Measurements from ENCODE around the gene PNKD.

DNA sequence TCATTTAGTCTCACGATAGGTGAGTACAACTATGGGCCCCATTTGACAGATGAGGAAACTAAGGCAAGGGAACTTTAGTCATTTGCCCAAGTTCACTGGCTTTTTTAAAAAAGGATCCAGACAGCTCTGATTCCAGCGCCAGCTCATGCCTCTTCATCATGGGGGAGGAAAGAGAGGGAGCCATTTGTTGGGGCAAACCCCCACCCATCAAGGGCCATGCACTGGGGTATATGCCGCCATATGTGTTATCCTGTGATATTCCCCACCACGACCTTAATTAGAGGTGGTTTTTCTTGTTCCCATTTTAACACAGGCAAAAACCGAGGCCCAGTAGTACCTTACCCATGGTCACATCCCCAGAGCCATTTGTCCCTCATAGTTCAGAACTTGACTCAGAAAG is 10.2 kb upstream of the PNKD start:
- no peak for TF ChIP-seq POLR2A (IDR thresholded peaks at IDR 0.05; ENCODE audit: low read depth, low read length)
- TF ChIP-seq POLR2AphosphoS5 (IDR thresholded peaks at IDR 0.05; ENCODE audit: low read depth, low read length): no peak

Data from GM12891 (cell line).